NB4 (cell line): Measurements from ENCODE around the gene IFNB1.

Experiments used
- CTCF ChIP-seq: IDR thresholded peaks from one replicate; pipeline ENCODE4 v1.5.1; 2012; ENCODE audit warnings: low read depth, low read length
- MAX ChIP-seq: IDR thresholded peaks from 2 replicates; pipeline ENCODE4 v1.6.1; 2011; ENCODE audit warnings: low read depth, low read length
- MYC ChIP-seq: IDR thresholded peaks from 2 replicates; pipeline ENCODE4 v1.6.1; 2011; ENCODE audit warnings: low read depth, low read length
- POLR2A ChIP-seq: IDR thresholded peaks from 2 replicates; pipeline ENCODE4 v1.6.1; 2011; ENCODE audit warnings: mild to moderate bottlenecking; ENCODE audit not compliant: insufficient read length; ENCODE audit errors: extremely low read depth

- TF ChIP-seq MAX (no peak), CTCF (no peak), POLR2A (no peak), MYC (no peak)
Observed at GRCh38 chr9:21077781-21078180, at the start of gene IFNB1.
